GM18858 (cell line): ENCODE measurements around the gene PDS5B.
"Not testable (repeated sequence)": the region's sequence is repeated elsewhere in the genome, so short reads cannot be mapped to it uniquely, and the experiment has no call there.

Experiments
- ATAC-seq: cut with Tn5 transposase; IDR thresholded peaks from one replicate; pipeline ENCODE4 v1.9.1; 2021; ENCODE audit not compliant: unreplicated experiment

The PDS5B gene

DNA sequence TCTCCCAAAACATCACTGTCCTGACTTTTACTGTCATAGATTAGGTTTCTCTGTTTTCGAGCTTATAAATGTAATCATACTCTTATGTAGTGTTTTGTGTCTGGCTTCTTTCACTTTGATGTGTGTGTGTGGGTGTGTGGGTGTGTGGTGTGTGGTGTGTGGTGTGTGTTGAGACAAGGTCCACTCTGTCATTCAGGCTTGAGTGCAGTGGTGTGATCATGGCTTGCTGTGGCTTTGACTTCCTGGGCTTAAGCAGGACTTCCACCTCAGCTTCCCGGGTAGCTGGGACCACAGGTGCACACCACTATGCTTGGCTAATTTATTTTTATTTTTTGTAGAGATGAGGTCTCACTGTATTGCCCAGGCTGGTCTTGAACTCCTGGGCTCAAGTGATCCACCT is 59.6 kb downstream of the PDS5B start:
- ATAC-seq = no peak

DNA sequence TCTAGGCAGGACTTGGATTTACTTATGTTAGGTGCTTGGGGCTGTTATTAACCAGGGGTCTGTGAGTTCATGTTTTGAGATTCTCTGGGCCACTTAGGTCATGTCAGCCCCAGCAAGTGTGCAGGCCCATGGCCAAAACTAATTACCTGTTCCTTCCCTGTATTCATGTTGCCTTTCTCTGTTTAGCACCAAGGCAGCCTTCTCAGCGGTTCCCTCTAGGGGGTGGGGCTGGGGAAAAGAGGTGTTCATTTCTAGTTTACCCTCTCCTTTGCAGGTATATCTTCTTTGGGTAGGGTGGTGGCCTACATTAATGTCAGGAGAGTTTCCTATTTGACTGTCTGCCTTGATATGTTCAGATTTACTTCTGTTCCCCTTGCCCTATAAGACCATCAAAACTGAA is 61.7 kb downstream of the PDS5B start:
- no peak for ATAC-seq

DNA sequence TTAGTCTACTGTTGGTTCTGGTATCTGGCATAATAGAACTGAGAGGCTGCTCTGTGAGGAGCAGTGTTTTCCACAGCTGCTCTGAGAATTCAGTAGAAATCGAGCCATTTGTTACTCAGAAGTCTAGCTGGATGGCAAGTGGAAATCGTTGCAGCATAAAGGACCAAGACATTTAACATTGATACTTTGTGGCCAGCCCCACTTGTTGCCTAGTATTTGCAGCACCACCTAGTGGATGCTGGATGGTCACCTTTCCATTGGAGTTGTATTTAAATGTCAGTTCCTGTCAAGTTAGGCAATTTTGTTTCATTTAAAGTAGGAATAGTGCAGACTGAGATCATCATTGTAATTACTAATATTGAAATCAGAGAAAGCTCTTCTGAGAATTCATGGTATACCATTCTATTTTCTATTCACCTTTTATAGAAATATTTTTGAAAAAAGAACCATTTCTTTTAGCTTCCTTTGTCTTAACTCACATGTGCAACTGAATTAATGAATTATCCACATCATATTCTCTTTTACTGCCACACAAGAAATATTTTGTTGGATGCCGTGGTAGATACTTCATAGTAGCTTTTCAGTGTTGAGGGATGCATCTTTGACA is 64.6 kb downstream of the PDS5B start:
- ATAC-seq = peak; percentile 57

DNA sequence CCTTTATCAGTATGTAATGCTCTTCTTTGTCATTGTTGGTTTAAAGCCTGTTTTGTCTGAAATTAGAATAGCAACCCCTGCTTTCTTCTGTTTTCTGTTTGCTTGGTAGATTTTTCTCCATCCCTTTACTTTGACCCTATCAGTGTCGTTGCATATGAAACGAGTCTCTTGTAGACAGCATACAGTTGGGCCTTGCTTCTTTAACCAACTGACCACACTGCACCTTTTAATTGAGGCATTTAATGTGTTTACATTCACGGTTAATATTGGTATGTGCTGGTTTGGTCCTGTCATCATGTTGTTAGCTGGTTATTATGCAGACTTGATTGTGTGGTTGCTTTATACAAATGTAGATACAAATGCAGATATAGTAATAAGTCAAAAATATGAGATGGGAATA is 71.1 kb downstream of the PDS5B start:
- ATAC-seq = no peak

DNA sequence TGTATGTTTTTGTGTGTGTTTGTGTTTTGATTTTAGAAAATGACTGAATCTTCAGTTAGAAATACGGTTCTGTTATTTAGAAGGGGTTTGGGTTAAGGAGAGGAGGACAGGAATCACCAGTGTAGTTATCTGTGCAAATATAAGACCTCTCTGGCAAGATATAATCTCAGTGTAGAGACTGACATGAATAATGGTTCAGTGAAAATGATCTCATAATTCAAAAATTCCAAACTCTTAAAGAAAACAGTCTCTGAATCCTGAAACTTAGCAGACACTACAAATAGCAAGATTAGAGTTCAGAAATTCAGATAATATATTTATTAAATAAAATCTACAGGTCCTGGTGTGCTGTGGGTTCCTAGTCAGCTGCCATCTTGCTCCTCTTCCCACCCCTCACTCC is 73.5 kb downstream of the PDS5B start:
- no peak for ATAC-seq

DNA sequence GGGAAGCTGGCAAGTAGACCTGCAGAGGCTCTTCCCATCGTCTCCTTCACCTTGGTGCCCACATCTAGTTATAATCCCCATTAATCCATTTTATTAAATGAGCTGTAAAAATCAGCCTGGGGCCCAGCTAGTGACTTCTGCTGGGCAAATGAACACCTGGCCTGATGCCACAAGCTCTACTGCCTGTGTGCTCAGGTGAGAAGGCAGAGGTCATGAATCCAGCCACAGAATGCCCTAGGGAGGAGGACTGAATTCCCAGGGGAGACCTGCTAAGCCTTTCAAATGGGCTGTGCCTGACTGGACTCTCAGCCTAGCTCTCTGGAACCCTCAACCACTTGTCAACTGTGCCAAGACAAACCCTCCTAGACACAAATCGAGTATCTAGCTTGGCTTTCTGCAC is 74.0 kb downstream of the PDS5B start:
- ATAC-seq = no peak

DNA sequence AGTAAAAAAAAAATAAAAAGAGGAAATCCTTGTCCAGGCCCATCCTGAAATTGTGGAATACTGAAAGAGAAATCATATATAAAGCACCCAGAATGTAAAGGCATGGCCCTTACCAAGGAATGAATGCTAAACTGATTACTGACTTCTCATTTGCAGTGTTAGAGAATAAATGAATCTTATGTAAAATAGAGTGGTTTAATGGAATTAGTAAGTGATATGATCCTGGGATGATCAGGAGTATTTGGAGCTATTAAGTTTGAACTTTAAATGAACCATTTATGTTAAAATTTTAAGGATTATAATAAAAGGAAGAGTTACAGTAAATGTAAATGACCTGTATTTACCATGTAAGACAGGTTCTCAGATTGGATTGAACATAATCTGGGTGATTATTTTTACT is 75.4 kb downstream of the PDS5B start:
- ATAC-seq = no peak

DNA sequence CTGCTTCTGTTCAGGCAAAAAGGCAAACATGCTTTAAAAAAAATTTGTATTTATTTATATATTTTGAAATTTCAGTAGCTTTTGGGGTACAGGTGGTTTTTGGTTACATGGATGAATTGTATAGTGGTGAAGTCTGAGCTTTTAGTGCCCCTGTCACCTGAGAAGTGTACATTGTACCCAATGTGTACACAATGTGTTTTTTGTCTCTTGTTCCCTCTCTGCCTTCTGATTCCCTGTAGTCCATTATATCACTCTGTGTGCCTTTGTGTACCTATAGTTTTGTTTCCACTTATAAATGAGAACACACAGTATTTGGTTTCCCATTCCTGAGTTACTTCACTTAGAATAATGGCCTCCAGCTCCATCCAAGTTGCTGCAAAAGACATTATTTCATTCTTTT is 77.4 kb downstream of the PDS5B start:
- no peak for ATAC-seq

DNA sequence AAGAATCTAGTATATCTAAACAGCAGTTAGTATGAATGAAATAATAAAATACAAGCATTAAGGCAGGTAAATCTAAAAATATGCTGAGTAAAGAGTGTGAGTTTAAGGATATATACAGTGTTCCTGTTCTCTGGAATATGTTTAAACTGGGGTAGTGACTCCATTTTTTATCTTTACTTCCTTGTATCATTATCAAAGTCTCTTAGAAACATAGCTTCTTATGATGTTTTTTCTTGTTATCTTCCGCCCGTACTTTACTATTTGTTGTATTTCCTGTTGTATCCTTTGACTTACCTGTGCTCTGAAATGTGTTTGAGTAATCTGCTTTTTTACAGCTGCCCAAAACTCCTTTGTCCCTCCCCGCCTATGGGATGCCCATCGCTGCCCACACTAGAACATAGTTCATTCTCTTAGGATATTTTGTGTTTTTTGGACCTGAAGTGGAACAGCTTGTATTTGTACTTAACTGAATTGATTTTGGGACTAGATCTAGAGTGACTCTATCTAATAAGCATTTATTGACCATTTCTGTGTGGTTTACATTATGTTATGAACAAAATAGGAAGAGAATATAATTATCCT is 80.8 kb downstream of the PDS5B start:
- ATAC-seq = no peak

DNA sequence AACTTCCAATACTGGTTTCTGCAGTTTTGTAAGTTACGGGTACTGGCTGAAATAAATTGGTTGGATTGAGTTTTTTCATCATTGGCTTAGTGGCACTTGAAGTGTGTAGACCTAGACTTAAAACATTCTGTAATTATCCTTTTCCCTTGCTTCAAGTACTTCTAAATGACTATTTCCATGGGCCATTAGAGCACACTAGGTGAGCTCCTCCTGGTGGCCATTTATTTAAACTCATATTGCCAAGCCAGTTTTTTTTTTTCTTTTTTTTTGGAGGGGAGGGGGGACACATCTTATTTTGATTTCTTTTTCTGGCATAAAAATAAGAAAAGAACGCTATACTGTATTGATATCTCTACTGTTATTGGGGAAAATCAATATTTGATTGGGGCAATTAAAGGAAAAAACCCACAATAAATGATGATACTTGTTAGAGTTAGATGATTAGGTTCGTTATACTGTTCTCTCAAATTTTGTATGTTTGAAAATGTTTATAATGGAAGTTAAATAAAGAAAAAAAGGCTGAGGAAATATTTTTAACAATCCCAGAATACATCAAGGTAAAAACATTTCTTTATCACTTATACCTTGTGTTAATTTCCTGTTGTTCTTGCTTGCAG is 82.9 kb downstream of the PDS5B start:
- peak; percentile 60 for ATAC-seq

DNA sequence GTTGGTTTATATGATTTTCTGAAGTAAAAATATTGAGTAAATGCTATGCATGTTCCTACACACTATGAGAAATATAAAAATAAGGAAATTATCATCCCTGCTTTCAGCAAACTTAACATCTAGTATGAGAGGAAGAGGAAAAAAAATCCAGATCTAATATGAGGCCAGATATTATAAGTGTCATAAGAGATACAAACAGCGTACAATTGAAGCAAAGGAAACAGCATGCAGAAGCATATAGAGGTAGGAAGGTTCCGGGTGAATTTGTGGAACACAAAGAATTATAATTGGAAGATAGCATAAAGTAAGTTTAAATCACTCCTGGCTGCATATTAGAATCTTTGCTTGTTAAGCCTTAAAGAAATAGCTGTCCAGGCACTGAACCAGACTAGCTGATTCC is 88.3 kb downstream of the PDS5B start:
- no peak for ATAC-seq

DNA sequence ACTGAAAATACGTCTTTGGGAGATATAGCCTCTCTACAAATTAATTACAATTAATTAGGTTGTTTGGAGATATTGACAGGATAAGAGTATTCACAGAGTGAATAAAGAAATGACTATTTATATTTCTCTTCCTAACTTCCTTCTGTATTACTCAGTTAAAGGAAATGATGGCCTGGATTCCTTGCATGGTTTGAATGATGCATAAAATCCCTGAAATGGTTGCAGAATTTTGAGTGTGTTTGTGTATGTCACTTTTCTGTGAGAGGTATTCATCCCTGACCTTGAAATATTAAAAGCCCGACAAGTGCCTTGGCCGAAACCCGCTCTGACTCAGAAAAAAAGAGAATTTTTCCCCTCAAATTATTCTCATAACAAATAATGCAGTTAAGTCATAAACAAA is 90.0 kb downstream of the PDS5B start:
- no peak for ATAC-seq

DNA sequence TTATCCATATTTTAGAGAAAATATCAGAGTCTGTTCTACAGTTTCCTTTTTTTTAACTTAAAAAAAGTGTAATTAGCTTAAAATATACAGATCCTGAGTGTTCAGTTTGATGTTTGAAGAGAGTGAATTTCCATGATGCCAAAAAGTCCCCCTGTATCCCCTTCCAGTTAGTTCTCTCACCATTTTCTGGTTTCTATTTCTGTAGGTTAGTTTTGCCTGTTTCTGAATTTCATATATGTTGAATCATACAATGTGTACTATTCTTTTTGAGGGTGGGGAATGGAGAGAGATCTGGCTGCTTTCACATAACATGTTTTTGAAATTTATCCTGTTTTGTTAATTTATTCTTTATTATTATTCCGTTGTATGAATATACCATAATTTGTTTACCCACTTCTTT is 95.9 kb downstream of the PDS5B start:
- no peak for ATAC-seq

DNA sequence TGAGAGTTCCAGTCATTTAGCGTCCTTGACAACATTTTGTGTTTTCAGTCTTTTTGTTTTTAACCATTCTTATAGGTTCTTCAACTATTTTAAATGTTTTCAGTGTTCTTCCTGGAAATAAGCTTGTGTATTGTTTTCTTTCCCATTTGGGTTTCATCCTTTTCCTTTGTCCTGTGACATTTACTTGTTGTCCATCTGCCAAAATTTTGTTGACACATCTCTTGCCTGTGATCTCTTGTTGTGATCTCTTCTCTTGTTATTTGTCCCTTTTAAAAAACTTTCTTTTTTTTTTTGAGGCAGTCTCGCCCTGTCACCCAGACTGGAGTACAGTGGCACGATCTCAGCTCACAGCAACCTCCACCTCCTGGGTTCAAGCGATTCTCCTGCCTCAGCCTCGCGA is 96.5 kb downstream of the PDS5B start:
- no peak for ATAC-seq

DNA sequence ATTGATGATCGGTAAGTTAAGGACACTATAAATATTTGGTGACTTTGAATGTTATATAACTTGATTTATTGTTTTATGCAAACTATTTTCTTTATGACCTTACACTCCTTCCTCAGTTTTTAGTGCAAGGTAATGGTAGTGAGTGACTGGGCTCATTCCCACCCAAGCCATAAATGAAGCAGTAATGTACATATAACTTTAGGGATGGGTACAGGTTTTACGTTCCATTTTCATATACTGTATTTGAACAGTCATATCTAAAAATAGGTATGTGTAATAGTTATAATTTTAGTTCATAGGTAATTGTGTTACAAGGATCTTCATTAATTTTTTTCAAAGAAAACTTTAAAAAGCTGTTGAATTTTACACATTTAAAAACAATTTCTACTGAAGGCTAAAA is 101.0 kb downstream of the PDS5B start:
- ATAC-seq = no peak

DNA sequence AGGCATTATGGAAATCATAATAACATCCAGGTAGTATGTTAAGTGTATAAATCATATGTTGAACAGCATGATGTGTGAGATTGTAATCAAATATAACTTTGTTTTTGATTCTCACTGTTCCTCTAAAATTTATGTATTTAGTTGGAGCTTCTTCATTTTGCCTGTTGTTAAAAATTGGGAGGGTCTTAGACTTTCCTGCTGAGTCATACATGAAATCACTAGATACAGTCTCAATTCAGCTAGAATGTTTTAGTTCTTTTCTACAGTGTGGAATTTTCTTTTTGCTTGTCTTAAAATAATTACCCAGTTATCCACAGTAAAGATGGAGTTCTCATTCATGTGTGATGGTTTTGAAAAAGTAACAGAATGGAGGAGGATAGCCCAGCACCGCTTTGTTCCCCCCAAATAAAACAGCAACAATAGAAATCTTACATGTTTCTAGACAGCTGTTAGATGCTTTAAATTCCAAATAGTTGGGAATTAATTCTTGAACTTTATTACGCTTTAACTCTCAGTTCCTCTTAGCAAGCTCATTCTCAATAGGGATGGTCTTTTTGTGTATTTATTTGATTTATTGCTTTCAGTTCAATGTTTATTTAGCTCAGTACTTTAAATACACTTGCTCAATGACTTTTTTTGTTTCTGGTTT is 109.5 kb downstream of the PDS5B start:
- ATAC-seq = no peak

DNA sequence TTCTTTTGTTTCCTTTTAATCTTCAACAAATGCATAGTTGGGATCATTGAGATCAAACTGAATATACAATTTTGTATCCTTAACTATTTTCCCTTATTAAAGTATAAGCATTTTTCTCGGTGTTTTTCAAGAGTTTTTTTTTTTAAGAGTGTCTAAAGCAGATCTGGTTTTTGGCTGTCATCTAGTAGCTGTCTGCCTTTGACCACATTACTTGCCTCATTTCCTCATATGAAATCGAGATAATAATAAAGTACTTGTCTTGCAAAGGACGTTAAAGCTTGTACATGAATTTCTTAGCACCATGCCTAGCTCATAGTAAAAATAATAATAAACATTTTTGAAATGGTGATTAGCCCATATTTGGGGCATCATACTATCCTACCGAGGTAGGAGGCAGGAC is 121.2 kb downstream of the PDS5B start:
- no peak for ATAC-seq

DNA sequence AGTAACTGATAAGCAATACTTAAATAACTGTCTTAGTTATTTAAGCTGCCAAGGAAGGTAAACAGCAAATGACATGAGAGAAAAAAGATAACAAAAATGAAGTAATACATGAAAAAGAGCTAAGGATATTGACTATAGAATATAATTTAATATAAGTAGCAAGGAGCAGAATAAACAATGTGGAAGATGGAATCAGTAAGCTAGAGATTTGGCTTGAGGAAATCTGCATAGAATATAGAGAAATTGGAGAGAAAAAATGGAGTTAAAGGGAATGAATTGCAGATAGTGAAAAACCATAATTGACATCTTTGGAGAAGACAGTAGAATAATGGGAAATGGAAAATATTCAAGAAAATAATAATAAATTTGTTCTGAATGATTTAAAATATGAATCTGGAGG is 127.1 kb downstream of the PDS5B start:
- ATAC-seq = no peak

DNA sequence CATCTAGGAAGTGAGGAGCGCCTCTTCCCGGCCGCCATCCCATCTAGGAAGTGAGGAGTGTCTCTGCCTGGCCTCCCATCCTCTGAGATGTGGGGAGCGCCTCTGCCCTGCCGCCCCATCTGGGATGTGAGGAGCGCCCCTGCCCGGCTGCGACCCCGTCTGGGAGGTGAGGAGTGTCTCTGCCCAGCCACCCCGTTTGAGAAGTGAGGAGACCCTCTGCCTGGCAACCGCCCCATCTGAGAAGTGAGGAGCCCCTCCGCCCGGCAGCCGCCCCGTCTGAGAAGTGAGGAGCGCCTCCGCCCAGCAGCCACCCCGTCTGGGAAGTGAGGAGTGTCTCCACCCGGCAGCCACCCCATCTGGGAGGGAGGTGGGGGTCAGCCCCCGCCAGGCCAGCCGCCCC is 129.9 kb downstream of the PDS5B start:
- not testable (repeated sequence) for ATAC-seq

DNA sequence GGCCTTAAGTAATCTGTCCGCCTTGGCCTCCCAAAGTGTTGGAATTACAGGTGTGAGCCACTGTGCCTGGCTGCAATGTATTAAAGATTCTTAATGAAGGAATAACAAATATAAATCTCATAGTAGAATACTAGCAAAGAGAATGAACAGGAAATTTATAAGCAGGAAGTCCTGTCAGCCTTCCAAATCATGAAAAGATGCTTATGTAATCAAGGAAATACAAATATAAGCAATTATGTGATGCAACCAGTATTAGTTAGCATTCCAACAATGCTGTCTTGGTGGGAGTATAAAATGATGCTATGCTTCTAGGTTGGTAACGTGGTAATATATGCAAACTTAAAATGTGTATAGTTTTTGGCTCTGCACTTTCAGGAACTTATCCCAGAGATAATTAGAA is 133.8 kb downstream of the PDS5B start:
- ATAC-seq = no peak

DNA sequence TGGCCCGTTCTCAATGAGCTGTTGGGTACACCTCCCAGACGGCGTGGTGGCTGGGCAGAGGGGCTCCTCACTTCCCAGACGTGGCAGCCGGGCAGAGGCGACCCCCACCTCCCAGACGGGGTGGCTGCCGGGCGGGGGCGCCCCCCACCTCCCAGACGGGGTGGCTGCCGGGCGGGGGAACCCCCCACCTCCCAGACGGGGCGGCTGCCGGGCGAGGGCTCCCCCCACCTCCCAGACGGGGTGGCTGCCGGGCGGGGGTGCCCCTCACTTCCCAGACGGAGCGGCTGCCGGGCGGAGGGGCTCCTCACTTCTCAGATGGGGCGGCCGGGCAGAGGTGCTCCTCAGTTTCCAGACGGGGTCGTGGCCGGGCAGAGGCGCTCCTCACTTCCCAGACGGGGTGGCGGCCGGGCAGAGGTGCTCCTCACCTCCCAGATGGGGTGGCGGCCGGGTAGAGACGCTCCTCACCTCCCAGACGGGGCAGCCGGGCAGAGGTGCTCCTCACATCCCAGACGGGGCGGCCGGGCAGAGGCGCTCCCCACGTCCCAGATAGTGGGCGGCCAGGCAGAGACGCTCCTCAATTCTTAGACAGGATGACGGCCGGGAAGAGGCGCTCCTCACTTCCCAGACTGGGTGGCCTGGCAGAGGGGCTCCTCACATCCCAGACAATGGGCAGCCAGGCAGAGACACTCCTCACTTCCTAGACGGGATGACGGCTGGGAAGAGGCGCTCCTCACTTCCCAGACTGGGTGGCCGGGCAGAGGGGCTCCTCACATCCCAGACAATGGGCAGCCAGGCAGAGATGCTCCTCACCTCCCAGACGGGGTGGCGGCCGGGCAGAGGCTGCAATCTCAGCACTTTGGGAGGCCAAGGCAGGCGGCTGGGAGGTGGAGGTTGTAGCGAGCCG is 135.1 kb downstream of the PDS5B start:
- ATAC-seq = not testable (repeated sequence)
